Ascending aorta (tissue), 2 donors: ENCODE data around the gene GCGR. TPM values are rescaled to one million over a fixed set of nuclear protein-coding genes. Genes with fewer than 3 reads are reported as not detected.

Experiments
- DNase-seq, 2 donors: peaks; one replicate each; pipeline ENCODE4 v3.0.0-alpha.2; 2019; ENCODE audit warnings: low spot score in 2 of 2
- H3K27ac ChIP-seq, 2 donors: fragments of 200-600 bp; sonication (generic); one replicate each; pipeline ENCODE4 v1.5.1; 2016 to 2017; ENCODE audit warnings: mild to moderate bottlenecking in 1 of 2
- H3K27me3 ChIP-seq: fragments of 200-600 bp; sonication (generic); one replicate; pipeline ENCODE4 v1.5.1; 2017
- H3K36me3 ChIP-seq, 2 donors: fragments of 200-600 bp; sonication (generic); one replicate each; pipeline ENCODE4 v1.5.1; 2016
- H3K4me1 ChIP-seq, 2 donors: fragments of 200-600 bp; sonication (generic); one replicate each; pipeline ENCODE4 v1.5.1; 2016 to 2017; ENCODE audit warnings: mild to moderate bottlenecking in 1 of 2
- H3K4me3 ChIP-seq, 2 donors: fragments of 200-600 bp; sonication (generic); one replicate each; pipeline ENCODE4 v1.5.1; 2016 to 2017; ENCODE audit warnings: mild to moderate bottlenecking in 1 of 2
- H3K9me3 ChIP-seq, 2 donors: fragments of 200-600 bp; sonication (generic); one replicate each; pipeline ENCODE4 v1.5.1; 2016
- CTCF ChIP-seq, 3 experiments: fragments of 200-600 bp in 2 of 3; fragments of 450-650 bp in 1 of 3; sonication (generic) in 2 of 3; IDR thresholded peaks; one replicate each; pipeline ENCODE4 v1.5.1; 2016 to 2019; ENCODE audit warnings: antibody characterized with exemption in 3 of 3, mild to moderate bottlenecking in 1 of 3, moderate library complexity in 1 of 3
- intact Hi-C: fragments of 100-400 bp; cut with DNase I; formaldehyde crosslinking; loops from one replicate; pipeline ENCODE4 v1.15.1; 2023
- total RNA-seq: library from RNA; depleted of rRNA; stranded (reverse); fragments of >200 nt; gene quantifications from one replicate; pipeline ENCODE4 v1.1.0, GENCODE V29; 2016

GCGR gene
- total RNA-seq, 1 donor from 2014 or later = not detected

- no peak for DNase-seq
- Histone ChIP-seq H3K27me3 (no peaks in the 10 kb centered on the region), H3K4me1 (peaks cover 0 to 6% of the 10 kb centered on the region in 2 donors), H3K9me3 (no peaks in the 10 kb centered on the region), H3K36me3 (peaks cover 24 to 27% of the 10 kb centered on the region in 2 donors), H3K4me3 (no peak overlapping the region), H3K27ac (no peak overlapping the region)
- intact Hi-C loops = no loop called here
- TF ChIP-seq CTCF (IDR thresholded peaks at IDR 0.05) = no peak
Observed at GRCh38 chr17:81824595-81824994, 20.6 kb downstream of the GCGR start.

- intact Hi-C loops = no loop called here
- H3K4me1 ChIP-seq = peaks cover 0 to 6% of the 10 kb centered on the region in 2 donors
- no peak for TF ChIP-seq CTCF (IDR thresholded peaks at IDR 0.05)
Observed at GRCh38 chr17:81825841-81826466, 22.0 kb downstream of the GCGR start.

GRCh38 chr17:81828656-81829055 is 24.7 kb downstream of the GCGR start:
- no peak overlapping the region for H3K27ac ChIP-seq
- H3K27me3 ChIP-seq = no peaks in the 10 kb centered on the region
- no peak for TF ChIP-seq CTCF (IDR thresholded peaks at IDR 0.05)
- H3K9me3 ChIP-seq = no peaks in the 10 kb centered on the region
- no peak overlapping the region for H3K4me3 ChIP-seq
- peaks cover 12 to 17% of the 10 kb centered on the region in 2 donors for H3K4me1 ChIP-seq
- peaks cover 13 to 15% of the 10 kb centered on the region in 2 donors for H3K36me3 ChIP-seq
- DNase-seq = no peak
- intact Hi-C loops = no loop called here

More at GRCh38 chr17:81825841-81826466, 22.0 kb downstream of the GCGR start:
- no peaks in the 10 kb centered on the region for H3K9me3 ChIP-seq
- DNase-seq = no peak
- no peak overlapping the region for H3K4me3 ChIP-seq
- no peaks in the 10 kb centered on the region for H3K27me3 ChIP-seq
- H3K27ac ChIP-seq = no peak overlapping the region
- H3K36me3 ChIP-seq = peaks cover 24 to 27% of the 10 kb centered on the region in 2 donors

DNA sequence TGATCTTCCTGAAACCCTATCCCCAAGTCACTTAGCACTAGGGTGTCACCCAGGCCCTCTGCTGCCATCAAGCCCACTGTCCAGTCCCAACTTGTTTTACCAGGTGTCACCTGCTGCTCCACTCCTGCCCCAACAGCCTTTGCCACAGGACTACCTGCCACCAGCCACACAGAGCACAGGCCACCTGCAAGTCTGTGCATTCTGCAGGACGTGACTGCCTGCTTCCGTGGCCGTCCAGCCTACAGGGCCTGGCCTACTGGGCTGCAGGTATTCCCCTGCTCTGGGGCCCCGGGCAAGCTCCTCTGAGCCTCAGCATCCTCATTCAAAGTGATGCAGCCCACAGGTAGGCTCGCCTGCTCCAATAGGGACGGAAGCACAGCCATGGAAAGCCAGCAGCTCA is 25.9 kb downstream of the GCGR start:
- no peak overlapping the region for H3K27ac ChIP-seq
- no peaks in the 10 kb centered on the region for H3K27me3 ChIP-seq
- DNase-seq = no peak
- intact Hi-C loops = loop anchor here (5.0 kb wide), 1 partner anchor 42 kb away; the partner anchor contains the start of gene ARHGDIA
- TF ChIP-seq CTCF (IDR thresholded peaks at IDR 0.05) = no peak
- H3K4me1 ChIP-seq = peaks cover 16 to 22% of the 10 kb centered on the region in 2 donors
- no peaks in the 10 kb centered on the region for H3K9me3 ChIP-seq
- H3K36me3 ChIP-seq = peaks cover 1 to 3% of the 10 kb centered on the region in 2 donors
- H3K4me3 ChIP-seq = no peak overlapping the region

DNA sequence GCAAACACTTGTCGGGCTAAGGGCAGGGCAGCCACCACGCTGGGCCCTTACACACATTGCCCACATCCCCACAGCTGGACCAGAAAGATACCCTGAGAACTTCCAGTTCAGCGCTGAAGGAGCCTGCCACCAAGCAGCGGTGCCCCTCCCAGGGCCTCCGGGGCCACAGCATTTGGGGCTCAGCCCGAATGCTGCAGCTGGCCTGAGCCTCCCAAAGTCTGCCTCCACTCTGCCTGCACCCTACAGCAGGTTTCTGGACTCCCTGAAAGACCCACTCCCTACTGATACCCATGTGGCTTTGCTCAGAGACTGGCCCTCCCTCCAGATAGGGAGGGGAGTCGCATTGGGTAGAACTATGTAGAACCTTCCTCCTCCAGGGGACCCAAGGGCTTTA is 27.6 kb downstream of the GCGR start:
- no peak for DNase-seq
- no peaks in the 10 kb centered on the region for H3K36me3 ChIP-seq
- H3K4me3 ChIP-seq = peak overlapping the region in 1 of 2 donors; percentile 94
- no peaks in the 10 kb centered on the region for H3K27me3 ChIP-seq
- peak overlapping the region; percentile 90 to 94 for H3K27ac ChIP-seq
- intact Hi-C loops = loop anchor here (5.0 kb wide), 1 partner anchor 41 kb away; the partner anchor contains the start of gene ARHGDIA
- H3K4me1 ChIP-seq = peaks cover 16 to 22% of the 10 kb centered on the region in 2 donors
- no peak for TF ChIP-seq CTCF (IDR thresholded peaks at IDR 0.05)
- no peaks in the 10 kb centered on the region for H3K9me3 ChIP-seq
